ENCODE data around the gene SLC12A3.
"Not testable (repeated sequence)": the region's sequence is repeated elsewhere in the genome, so short reads cannot be mapped to it uniquely, and the experiment has no call there.

The SLC12A3 gene

GRCh38 chr16:56861092-56861610, 3.9 kb upstream of the SLC12A3 start:
- H3K9me3 ChIP-seq (ENCODE audit: control insufficient read depth, insufficient read depth, low read length): no peaks in the 10 kb centered on the region
- no peak overlapping the region for H3K4me3 ChIP-seq (ENCODE audit: low read depth, low read length)
- H3K9ac ChIP-seq (ENCODE audit: low read depth, low read length): no peak overlapping the region
- H3K27me3 ChIP-seq (ENCODE audit: control insufficient read depth, insufficient read depth, low read length): no peaks in the 10 kb centered on the region
- H3K36me3 ChIP-seq (ENCODE audit: control insufficient read depth, insufficient read depth, low read length): no peaks in the 10 kb centered on the region
- H3K4me1 ChIP-seq (ENCODE audit: control insufficient read depth, insufficient read depth, low read length): no peaks in the 10 kb centered on the region

GRCh38 chr16:56861756-56862155, 3.3 kb upstream of the SLC12A3 start:
- Histone ChIP-seq H3K36me3 (ENCODE audit: control insufficient read depth, insufficient read depth, low read length) (no peaks in the 10 kb centered on the region), H3K9me3 (ENCODE audit: control insufficient read depth, insufficient read depth, low read length) (no peaks in the 10 kb centered on the region), H3K4me1 (ENCODE audit: control insufficient read depth, insufficient read depth, low read length) (no peaks in the 10 kb centered on the region), H3K4me3 (ENCODE audit: low read depth, low read length) (no peak overlapping the region), H3K27me3 (ENCODE audit: control insufficient read depth, insufficient read depth, low read length) (no peaks in the 10 kb centered on the region), H3K9ac (ENCODE audit: low read depth, low read length) (no peak overlapping the region)

GRCh38 chr16:56862776-56863175, 2.2 kb upstream of the SLC12A3 start:
- Histone ChIP-seq H3K27me3 (ENCODE audit: control insufficient read depth, insufficient read depth, low read length) (no peaks in the 10 kb centered on the region), H3K36me3 (ENCODE audit: control insufficient read depth, insufficient read depth, low read length) (no peaks in the 10 kb centered on the region), H3K9me3 (ENCODE audit: control insufficient read depth, insufficient read depth, low read length) (no peaks in the 10 kb centered on the region), H3K4me1 (ENCODE audit: control insufficient read depth, insufficient read depth, low read length) (no peaks in the 10 kb centered on the region), H3K4me3 (ENCODE audit: low read depth, low read length) (no peak overlapping the region), H3K9ac (ENCODE audit: low read depth, low read length) (no peak overlapping the region)

GRCh38 chr16:56865394-56866062, 521 bp downstream of the SLC12A3 start:
- Histone ChIP-seq H3K4me1 (ENCODE audit: control insufficient read depth, insufficient read depth, low read length) (no peaks in the 10 kb centered on the region), H3K4me3 (ENCODE audit: low read depth, low read length) (no peak overlapping the region), H3K9me3 (ENCODE audit: control insufficient read depth, insufficient read depth, low read length) (no peaks in the 10 kb centered on the region), H3K27me3 (ENCODE audit: control insufficient read depth, insufficient read depth, low read length) (no peaks in the 10 kb centered on the region), H3K36me3 (ENCODE audit: control insufficient read depth, insufficient read depth, low read length) (no peaks in the 10 kb centered on the region), H3K9ac (ENCODE audit: low read depth, low read length) (no peak overlapping the region)

GRCh38 chr16:56866955-56867830, 2.2 kb downstream of the SLC12A3 start:
- Histone ChIP-seq H3K36me3 (ENCODE audit: control insufficient read depth, insufficient read depth, low read length) (no peaks in the 10 kb centered on the region), H3K9ac (ENCODE audit: low read depth, low read length) (no peak overlapping the region), H3K9me3 (ENCODE audit: control insufficient read depth, insufficient read depth, low read length) (no peaks in the 10 kb centered on the region), H3K27me3 (ENCODE audit: control insufficient read depth, insufficient read depth, low read length) (no peaks in the 10 kb centered on the region), H3K4me1 (ENCODE audit: control insufficient read depth, insufficient read depth, low read length) (no peaks in the 10 kb centered on the region), H3K4me3 (ENCODE audit: low read depth, low read length) (no peak overlapping the region)

- H3K9me3 ChIP-seq (ENCODE audit: control insufficient read depth, insufficient read depth, low read length): no peaks in the 10 kb centered on the region
- H3K36me3 ChIP-seq (ENCODE audit: control insufficient read depth, insufficient read depth, low read length): no peaks in the 10 kb centered on the region
- no peak overlapping the region for H3K9ac ChIP-seq (ENCODE audit: low read depth, low read length)
- H3K27me3 ChIP-seq (ENCODE audit: control insufficient read depth, insufficient read depth, low read length): no peaks in the 10 kb centered on the region
- H3K4me1 ChIP-seq (ENCODE audit: control insufficient read depth, insufficient read depth, low read length): no peaks in the 10 kb centered on the region
- no peak overlapping the region for H3K4me3 ChIP-seq (ENCODE audit: low read depth, low read length)
Observed at GRCh38 chr16:56868175-56868574, 3.2 kb downstream of the SLC12A3 start.

GRCh38 chr16:56868766-56869165, 3.8 kb downstream of the SLC12A3 start:
- H3K36me3 ChIP-seq (ENCODE audit: control insufficient read depth, insufficient read depth, low read length); H3K27me3 ChIP-seq (ENCODE audit: control insufficient read depth, insufficient read depth, low read length); H3K4me1 ChIP-seq (ENCODE audit: control insufficient read depth, insufficient read depth, low read length); H3K9ac ChIP-seq (ENCODE audit: low read depth, low read length); H3K9me3 ChIP-seq (ENCODE audit: control insufficient read depth, insufficient read depth, low read length); H3K4me3 ChIP-seq (ENCODE audit: low read depth, low read length): not testable (repeated sequence)

GRCh38 chr16:56869513-56870275, 4.7 kb downstream of the SLC12A3 start:
- Histone ChIP-seq H3K4me3 (ENCODE audit: low read depth, low read length) (no peak overlapping the region), H3K9me3 (ENCODE audit: control insufficient read depth, insufficient read depth, low read length) (no peaks in the 10 kb centered on the region), H3K36me3 (ENCODE audit: control insufficient read depth, insufficient read depth, low read length) (no peaks in the 10 kb centered on the region), H3K9ac (ENCODE audit: low read depth, low read length) (no peak overlapping the region), H3K4me1 (ENCODE audit: control insufficient read depth, insufficient read depth, low read length) (no peaks in the 10 kb centered on the region), H3K27me3 (ENCODE audit: control insufficient read depth, insufficient read depth, low read length) (no peaks in the 10 kb centered on the region)

- Histone ChIP-seq H3K4me3 (ENCODE audit: low read depth, low read length) (no peak overlapping the region), H3K27me3 (ENCODE audit: control insufficient read depth, insufficient read depth, low read length) (no peaks in the 10 kb centered on the region), H3K36me3 (ENCODE audit: control insufficient read depth, insufficient read depth, low read length) (no peaks in the 10 kb centered on the region), H3K9ac (ENCODE audit: low read depth, low read length) (no peak overlapping the region), H3K9me3 (ENCODE audit: control insufficient read depth, insufficient read depth, low read length) (no peaks in the 10 kb centered on the region), H3K4me1 (ENCODE audit: control insufficient read depth, insufficient read depth, low read length) (no peaks in the 10 kb centered on the region)
Observed at GRCh38 chr16:56870276-56870888, 5.4 kb downstream of the SLC12A3 start.

- H3K36me3 ChIP-seq (ENCODE audit: control insufficient read depth, insufficient read depth, low read length): no peaks in the 10 kb centered on the region
- no peaks in the 10 kb centered on the region for H3K4me1 ChIP-seq (ENCODE audit: control insufficient read depth, insufficient read depth, low read length)
- H3K27me3 ChIP-seq (ENCODE audit: control insufficient read depth, insufficient read depth, low read length): no peaks in the 10 kb centered on the region
- no peaks in the 10 kb centered on the region for H3K9me3 ChIP-seq (ENCODE audit: control insufficient read depth, insufficient read depth, low read length)
- no peak overlapping the region for H3K9ac ChIP-seq (ENCODE audit: low read depth, low read length)
- no peak overlapping the region for H3K4me3 ChIP-seq (ENCODE audit: low read depth, low read length)
Observed at GRCh38 chr16:56871172-56871593, 6.2 kb downstream of the SLC12A3 start.

- no peaks in the 10 kb centered on the region for H3K36me3 ChIP-seq (ENCODE audit: control insufficient read depth, insufficient read depth, low read length)
- H3K9ac ChIP-seq (ENCODE audit: low read depth, low read length): no peak overlapping the region
- H3K9me3 ChIP-seq (ENCODE audit: control insufficient read depth, insufficient read depth, low read length): no peaks in the 10 kb centered on the region
- no peak overlapping the region for H3K4me3 ChIP-seq (ENCODE audit: low read depth, low read length)
- no peaks in the 10 kb centered on the region for H3K27me3 ChIP-seq (ENCODE audit: control insufficient read depth, insufficient read depth, low read length)
- no peaks in the 10 kb centered on the region for H3K4me1 ChIP-seq (ENCODE audit: control insufficient read depth, insufficient read depth, low read length)
Observed at GRCh38 chr16:56872863-56873391, 7.9 kb downstream of the SLC12A3 start.

Data from iPS-15b (cell line).